Urinary bladder (tissue), 4 donors: ENCODE data around the gene POLR2H. TPM values are rescaled to one million over a fixed set of nuclear protein-coding genes. Genes with fewer than 3 reads are reported as not detected.

Experiments
- DNase-seq: peaks from one replicate; pipeline ENCODE4 v3.0.0-alpha.2; 2015; ENCODE audit errors: extremely low spot score
- H3K27ac ChIP-seq: one replicate; pipeline ENCODE4 v1.5.1; 2013; ENCODE audit warnings: low read depth, mild to moderate bottlenecking, moderate library complexity
- H3K36me3 ChIP-seq: one replicate; pipeline ENCODE4 v1.6.1; 2013; ENCODE audit warnings: mild to moderate bottlenecking, moderate library complexity; ENCODE audit not compliant: insufficient read depth
- H3K4me1 ChIP-seq: one replicate; pipeline ENCODE4 v1.6.1; 2013; ENCODE audit warnings: mild to moderate bottlenecking, moderate library complexity; ENCODE audit not compliant: insufficient read depth
- H3K4me3 ChIP-seq: one replicate; pipeline ENCODE4 v1.5.1; 2013; ENCODE audit warnings: low read depth, low read length
- WGBS: extraction: QIAGEN DNeasy Blood & Tissue Kit; methylation state at CpG from one replicate; pipeline ENCODE4 v1.1.7; 2013; 5-methylcytosine and 5-hydroxymethylcytosine counted together
- polyA plus RNA-seq: library from polyadenylated mRNA; stranded (reverse); fragments of 200-250 nt; gene quantifications from one replicate; pipeline ENCODE4 v1.2.3, GENCODE V29; 2013
- total RNA-seq: library from RNA; depleted of rRNA; stranded (reverse); fragments of >200 nt; gene quantifications from one replicate; pipeline ENCODE4 v1.2.3, GENCODE V29; 2014
- donor health status: healthy with polysubstance abuse.
- donor health status: healthy.

Gene POLR2H
- total and polyA plus RNA-seq, 2 donors = 45.9 to 59.7 TPM

GRCh38 chr3:184361932-184362667, 590 bp downstream of the POLR2H start:
- Histone ChIP-seq H3K4me3 (peak overlapping the region; percentile 95), H3K4me1 (peaks cover 3% of the 10 kb centered on the region), H3K27ac (peak overlapping the region; percentile 99), H3K36me3 (no peaks in the 10 kb centered on the region)
- no peak for DNase-seq
- under 1% methylated on average over 38 of the region's 38 CpGs for WGBS

DNA sequence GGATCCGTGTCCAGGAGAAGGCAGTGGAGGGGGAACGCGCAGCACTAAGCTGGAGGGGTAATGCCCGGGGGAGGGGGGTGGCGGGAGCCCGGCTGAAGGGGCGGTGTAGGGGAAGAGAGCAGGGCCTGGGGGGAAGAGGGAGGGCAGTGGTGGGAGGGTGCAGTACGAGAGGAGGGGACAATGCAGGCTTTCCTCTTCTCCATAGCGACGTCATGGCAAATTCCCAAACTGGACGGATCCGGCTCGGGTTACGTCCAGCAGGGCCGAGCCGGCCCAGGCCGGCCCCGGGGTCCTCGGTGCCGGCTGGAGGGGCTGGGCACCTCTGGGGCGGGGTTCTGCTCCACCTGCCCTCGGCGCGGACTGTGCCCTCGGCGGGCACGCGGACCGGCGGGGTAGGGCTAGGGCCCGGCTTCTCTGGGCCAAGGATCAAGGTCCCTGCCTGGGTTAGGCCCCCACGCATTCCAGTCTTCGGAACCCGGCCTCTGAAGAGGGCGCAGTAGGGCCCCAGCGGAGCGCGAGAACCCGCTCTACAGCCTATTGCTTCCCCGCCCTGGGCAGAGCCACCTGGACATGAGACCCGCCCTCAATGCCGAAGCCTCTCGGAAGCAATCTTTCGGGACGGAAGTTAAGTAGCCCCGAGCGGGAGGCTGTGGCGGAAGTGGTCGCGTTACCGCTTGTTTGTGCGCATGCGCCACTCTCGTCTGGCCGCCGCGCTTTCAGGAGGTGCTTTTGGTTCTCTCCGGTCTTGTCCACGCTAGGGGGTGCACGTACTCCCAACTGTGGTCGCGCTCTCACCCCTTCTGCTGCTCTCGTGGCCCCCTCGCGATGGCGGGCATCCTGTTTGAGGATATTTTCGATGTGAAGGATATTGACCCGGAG, 1.4 kb downstream of the POLR2H start:
- peak; percentile 96 for DNase-seq
- Histone ChIP-seq H3K36me3 (no peaks in the 10 kb centered on the region), H3K27ac (peak overlapping the region; percentile 99), H3K4me1 (peaks cover 3% of the 10 kb centered on the region), H3K4me3 (peak overlapping the region; percentile 95)
- under 1% methylated on average over 68 of the region's 68 CpGs for WGBS

DNA sequence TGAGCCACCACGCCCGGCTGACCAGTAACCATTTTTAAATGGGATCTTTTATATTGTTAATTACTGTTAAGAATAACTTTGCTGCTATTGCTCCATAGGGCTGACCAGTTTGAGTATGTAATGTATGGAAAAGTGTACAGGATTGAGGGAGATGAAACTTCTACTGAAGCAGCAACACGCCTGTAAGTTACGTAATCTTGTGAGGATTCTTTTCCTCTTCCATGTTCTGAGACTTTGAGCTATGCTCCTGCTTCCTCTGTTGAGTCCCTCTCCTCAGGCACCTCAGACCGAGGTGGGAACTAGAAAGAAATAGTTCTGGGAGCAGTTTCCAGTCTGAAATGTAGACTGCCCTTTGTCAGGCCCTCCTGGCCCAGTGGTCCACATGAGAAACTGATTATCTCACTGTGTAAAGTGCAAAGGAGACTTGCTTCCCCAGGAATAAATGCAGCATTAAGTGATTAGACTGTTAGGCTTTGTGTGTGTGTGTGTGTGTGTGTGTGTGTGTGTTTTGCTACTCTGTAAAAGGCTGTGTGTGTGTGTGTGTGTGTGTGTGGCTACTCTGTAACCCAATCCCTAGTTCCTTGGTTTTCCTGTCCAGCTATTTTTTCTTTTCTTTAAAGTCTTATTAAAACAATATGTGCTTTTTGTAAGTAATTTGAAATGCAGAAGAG, 5.2 kb downstream of the POLR2H start:
- Histone ChIP-seq H3K36me3 (peaks cover 3% of the 10 kb centered on the region), H3K4me1 (no peaks in the 10 kb centered on the region), H3K27ac (no peak overlapping the region), H3K4me3 (no peak overlapping the region)
- no peak for DNase-seq
- 85% methylated on average over 5 of the region's 5 CpGs for WGBS

GRCh38 chr3:184368116-184368515, 6.6 kb downstream of the POLR2H start:
- WGBS = 84% methylated on average over 9 of the region's 9 CpGs
- H3K27ac ChIP-seq = no peak overlapping the region
- H3K4me3 ChIP-seq = no peak overlapping the region
- H3K36me3 ChIP-seq = peaks cover 3% of the 10 kb centered on the region
- no peaks in the 10 kb centered on the region for H3K4me1 ChIP-seq
- DNase-seq = no peak

DNA sequence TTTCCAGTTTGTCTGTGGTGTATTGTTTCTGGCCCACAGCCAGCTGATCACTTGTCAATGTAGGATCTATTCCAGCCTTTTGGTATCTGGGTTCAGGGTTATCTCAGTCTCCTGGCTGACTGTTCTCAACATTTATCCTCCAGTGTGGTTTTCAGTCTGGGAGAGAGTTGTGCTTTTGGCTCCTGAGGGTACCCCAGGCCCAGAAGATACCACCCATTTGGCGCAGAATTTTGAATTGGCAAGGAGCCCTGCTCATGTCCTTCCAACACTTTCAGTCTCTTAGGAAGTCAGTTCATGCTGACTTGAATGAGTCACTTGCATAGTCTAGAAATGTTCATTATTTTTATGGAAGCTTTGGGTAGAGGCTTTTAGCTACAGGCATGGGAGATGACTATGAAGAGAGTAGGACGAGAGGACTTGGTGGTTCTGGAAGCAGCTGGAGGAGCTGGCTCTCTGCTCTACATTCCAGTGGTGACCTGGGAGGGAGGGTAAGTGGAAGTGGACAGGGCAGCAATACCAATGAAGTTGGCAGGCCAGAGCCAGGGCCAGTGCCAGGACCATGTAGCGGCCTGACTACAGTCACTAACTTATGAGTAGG, 7.2 kb downstream of the POLR2H start:
- Histone ChIP-seq H3K36me3 (peaks cover 3% of the 10 kb centered on the region), H3K4me1 (no peaks in the 10 kb centered on the region), H3K27ac (no peak overlapping the region), H3K4me3 (no peak overlapping the region)
- DNase-seq = no peak
- 60% methylated on average over 3 of the region's 3 CpGs for WGBS

GRCh38 chr3:184371570-184372018, 10.1 kb downstream of the POLR2H start:
- Histone ChIP-seq H3K27ac (no peak overlapping the region), H3K4me3 (no peak overlapping the region), H3K4me1 (no peaks in the 10 kb centered on the region), H3K36me3 (peaks cover 3% of the 10 kb centered on the region)
- DNase-seq = peak; percentile 46
- 49% methylated on average over 5 of the region's 5 CpGs for WGBS

GRCh38 chr3:184372296-184372821, 10.8 kb downstream of the POLR2H start:
- WGBS = 79% methylated on average over 8 of the region's 8 CpGs
- no peak for DNase-seq
- H3K36me3 ChIP-seq = peaks cover 3% of the 10 kb centered on the region
- H3K4me1 ChIP-seq = no peaks in the 10 kb centered on the region
- no peak overlapping the region for H3K4me3 ChIP-seq
- H3K27ac ChIP-seq = no peak overlapping the region

- Histone ChIP-seq H3K27ac (no peak overlapping the region), H3K4me3 (no peak overlapping the region), H3K4me1 (no peaks in the 10 kb centered on the region), H3K36me3 (peaks cover 3% of the 10 kb centered on the region)
- no peak for DNase-seq
- 70% methylated on average over 5 of the region's 5 CpGs for WGBS
These were observed 11.4 kb downstream of the POLR2H start for GRCh38 chr3:184372911-184373310.

GRCh38 chr3:184373422-184373821, 11.9 kb downstream of the POLR2H start:
- DNase-seq = no peak
- 63% methylated on average over 6 of the region's 6 CpGs for WGBS
- no peak overlapping the region for H3K4me3 ChIP-seq
- H3K27ac ChIP-seq = no peak overlapping the region
- H3K36me3 ChIP-seq = no peaks in the 10 kb centered on the region
- no peaks in the 10 kb centered on the region for H3K4me1 ChIP-seq

DNA sequence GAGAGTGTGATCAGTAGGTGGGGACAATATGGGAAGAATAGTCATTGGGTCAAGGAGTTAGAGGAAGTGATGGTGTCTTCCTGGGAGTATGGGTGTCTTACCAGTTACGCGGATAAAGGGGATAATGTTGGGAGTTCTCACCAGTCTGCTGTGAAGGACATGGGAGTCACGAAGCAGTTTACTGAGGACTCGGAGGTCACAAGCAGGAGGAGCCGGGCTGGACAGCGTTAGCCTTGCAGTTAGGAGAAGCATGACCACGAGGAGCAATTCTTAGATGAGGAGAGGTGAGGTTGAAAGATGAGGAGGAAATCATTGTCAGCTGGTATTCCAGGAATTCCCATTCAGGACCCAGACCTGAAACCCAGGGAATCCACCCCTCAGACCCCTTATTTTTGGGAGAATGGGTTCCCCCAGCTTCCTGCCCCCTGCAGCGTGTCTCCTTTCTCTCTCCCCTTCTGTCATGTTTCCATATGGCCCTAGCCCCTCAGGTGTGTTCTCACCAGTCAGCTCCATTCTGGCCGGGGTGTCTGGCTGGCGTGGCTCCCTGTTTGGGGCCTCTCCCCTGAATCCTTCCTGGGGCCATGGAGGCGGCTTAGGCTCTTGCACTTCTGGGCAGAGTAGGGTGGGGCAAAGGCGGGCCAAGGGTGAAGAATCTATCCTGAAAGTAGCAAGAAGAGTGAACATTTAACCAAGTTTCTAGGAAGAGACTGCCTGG, 14.4 kb downstream of the POLR2H start:
- WGBS = 79% methylated on average over 12 of the region's 12 CpGs
- no peaks in the 10 kb centered on the region for H3K4me1 ChIP-seq
- H3K4me3 ChIP-seq = no peak overlapping the region
- H3K36me3 ChIP-seq = no peaks in the 10 kb centered on the region
- no peak for DNase-seq
- no peak overlapping the region for H3K27ac ChIP-seq

DNA sequence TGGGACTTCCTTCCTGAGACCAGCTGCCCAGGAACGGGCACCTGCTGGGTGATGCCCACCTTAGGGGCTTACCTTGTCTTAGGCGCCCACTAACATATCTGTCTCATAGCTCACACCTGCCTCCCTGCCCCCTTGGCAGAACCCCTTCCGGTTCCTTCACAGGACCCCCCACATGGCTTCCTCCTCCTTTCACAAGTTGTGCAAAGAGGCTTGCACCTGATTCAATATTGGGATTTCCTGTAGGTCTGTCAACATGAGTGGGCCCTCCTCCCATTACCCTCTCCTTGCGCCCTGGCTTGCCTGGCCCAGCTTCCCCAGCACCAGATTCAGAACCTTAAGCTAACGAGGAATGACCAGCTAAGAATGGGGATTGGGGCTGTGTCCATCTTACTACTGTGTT, 15.9 kb downstream of the POLR2H start:
- H3K4me1 ChIP-seq = no peaks in the 10 kb centered on the region
- H3K27ac ChIP-seq = no peak overlapping the region
- H3K4me3 ChIP-seq = no peak overlapping the region
- DNase-seq = no peak
- 82% methylated on average over 5 of the region's 5 CpGs for WGBS
- H3K36me3 ChIP-seq = no peaks in the 10 kb centered on the region

DNA sequence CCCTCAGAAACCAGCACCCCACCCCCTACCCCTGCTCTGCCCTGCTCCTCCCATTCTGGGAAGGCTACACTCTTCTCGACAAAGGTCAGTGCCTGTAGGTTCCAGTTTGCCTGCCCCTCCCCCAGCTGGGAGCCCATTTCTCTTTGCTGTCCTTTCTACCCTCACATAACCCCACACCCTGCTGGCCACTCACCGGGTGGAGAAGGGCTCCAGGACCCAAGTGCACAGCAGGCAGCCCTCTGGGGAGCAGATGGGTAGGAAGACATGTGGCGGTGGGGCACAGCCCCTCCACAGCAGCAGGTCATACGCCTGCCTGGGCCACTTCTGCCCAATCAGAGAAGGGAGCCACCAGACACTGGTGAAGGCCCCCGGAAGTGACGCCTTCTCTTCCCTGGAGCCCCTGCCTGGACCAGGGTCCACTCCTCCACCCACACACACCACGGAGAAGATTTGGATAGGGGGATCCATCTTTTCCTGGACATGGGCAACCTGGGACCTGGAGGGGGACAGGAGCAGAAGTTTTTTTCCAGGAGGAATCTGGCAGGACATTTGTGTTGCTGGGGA, 16.5 kb downstream of the POLR2H start, which contains the start of gene THPO:
TSS of gene THPO (minus strand) at position 326 of the 564 bp plus-strand sequence. CDS start 1,948 bp downstream, outside the sequence.
- Histone ChIP-seq H3K4me3 (no peak within 1 kb of the TSS), H3K36me3 (no peaks in the 10 kb centered on the region), H3K4me1 (no peaks in the 10 kb centered on the region), H3K27ac (no peak within 1 kb of the TSS)
- 71% methylated on average over 7 of the region's 7 CpGs for WGBS
- DNase-seq = no peak
